GM18507 (cell line): ENCODE data around the gene CD247.

Experiments used
- DNase-seq: peaks from one replicate; pipeline ENCODE4 v3.0.0; 2011; ENCODE audit warnings: low read depth; ENCODE audit not compliant: insufficient read length; ENCODE audit errors: extremely low spot score
- FAIRE-seq: peaks from 2 replicates; lab custom pipeline; 2011; peaks lifted over from hg19 to GRCh38; lab: Jason Lieb, UNC

CD247 gene

GRCh38 chr1:167492481-167492910, 25.8 kb downstream of the CD247 start:
- no peak for FAIRE-seq
- DNase-seq = no peak

GRCh38 chr1:167491586-167492461, 26.5 kb downstream of the CD247 start:
- DNase-seq (no peak), FAIRE-seq (peak; percentile 35)

- no peak for FAIRE-seq
- DNase-seq = no peak
These were observed 27.6 kb downstream of the CD247 start for GRCh38 chr1:167490765-167491164.

GRCh38 chr1:167489571-167490340, 28.6 kb downstream of the CD247 start:
- no peak for DNase-seq
- FAIRE-seq = no peak

GRCh38 chr1:167488786-167489185, 29.5 kb downstream of the CD247 start:
- FAIRE-seq = no peak
- no peak for DNase-seq

GRCh38 chr1:167487614-167488013, 30.7 kb downstream of the CD247 start:
- no peak for FAIRE-seq
- DNase-seq = no peak

GRCh38 chr1:167486090-167486824, 32.1 kb downstream of the CD247 start:
- DNase-seq (no peak), FAIRE-seq (no peak)

- FAIRE-seq = no peak
- no peak for DNase-seq
These were observed 33.4 kb downstream of the CD247 start for GRCh38 chr1:167484726-167485502.

- FAIRE-seq (no peak), DNase-seq (no peak)
These were observed 34.5 kb downstream of the CD247 start for GRCh38 chr1:167483790-167484189.

GRCh38 chr1:167482184-167482583, 36.1 kb downstream of the CD247 start:
- no peak for FAIRE-seq
- no peak for DNase-seq

- no peak for DNase-seq
- no peak for FAIRE-seq
These were observed 38.9 kb downstream of the CD247 start for GRCh38 chr1:167479331-167479979.

GRCh38 chr1:167477986-167478385, 40.3 kb downstream of the CD247 start:
- DNase-seq (no peak), FAIRE-seq (no peak)

GRCh38 chr1:167476061-167476460, 42.3 kb downstream of the CD247 start:
- no peak for FAIRE-seq
- DNase-seq = no peak

- FAIRE-seq (no peak), DNase-seq (no peak)
These were observed 44.1 kb downstream of the CD247 start for GRCh38 chr1:167474191-167474641.

GRCh38 chr1:167473761-167474160, 44.6 kb downstream of the CD247 start:
- FAIRE-seq = no peak
- DNase-seq = no peak

GRCh38 chr1:167472752-167473521, 45.4 kb downstream of the CD247 start:
- DNase-seq (no peak), FAIRE-seq (no peak)

- DNase-seq (no peak), FAIRE-seq (no peak)
These were observed 46.8 kb downstream of the CD247 start for GRCh38 chr1:167471568-167471967.
